ENCODE results near the gene SLC2A8.

SLC2A8 gene

GRCh38 chr9:127406799-127407491 lies 10.0 kb downstream of the SLC2A8 start:
- TF ChIP-seq, protein P1, sequence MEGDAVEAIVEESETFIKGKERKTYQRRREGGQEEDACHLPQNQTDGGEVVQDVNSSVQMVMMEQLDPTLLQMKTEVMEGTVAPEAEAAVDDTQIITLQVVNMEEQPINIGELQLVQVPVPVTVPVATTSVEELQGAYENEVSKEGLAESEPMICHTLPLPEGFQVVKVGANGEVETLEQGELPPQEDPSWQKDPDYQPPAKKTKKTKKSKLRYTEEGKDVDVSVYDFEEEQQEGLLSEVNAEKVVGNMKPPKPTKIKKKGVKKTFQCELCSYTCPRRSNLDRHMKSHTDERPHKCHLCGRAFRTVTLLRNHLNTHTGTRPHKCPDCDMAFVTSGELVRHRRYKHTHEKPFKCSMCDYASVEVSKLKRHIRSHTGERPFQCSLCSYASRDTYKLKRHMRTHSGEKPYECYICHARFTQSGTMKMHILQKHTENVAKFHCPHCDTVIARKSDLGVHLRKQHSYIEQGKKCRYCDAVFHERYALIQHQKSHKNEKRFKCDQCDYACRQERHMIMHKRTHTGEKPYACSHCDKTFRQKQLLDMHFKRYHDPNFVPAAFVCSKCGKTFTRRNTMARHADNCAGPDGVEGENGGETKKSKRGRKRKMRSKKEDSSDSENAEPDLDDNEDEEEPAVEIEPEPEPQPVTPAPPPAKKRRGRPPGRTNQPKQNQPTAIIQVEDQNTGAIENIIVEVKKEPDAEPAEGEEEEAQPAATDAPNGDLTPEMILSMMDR (IDR thresholded peaks at IDR 0.05; ENCODE audit: insufficient read depth, low read depth, low read length, missing control alignments): no peak
- no peak overlapping the region for H3K4me3 ChIP-seq (ENCODE audit: low read depth, low read length)
- no peak for DNase-seq (ENCODE audit: low read depth)

GRCh38 chr9:127407492-127407843 lies 10.5 kb downstream of the SLC2A8 start:
- TF ChIP-seq, protein P1 (IDR thresholded peaks at IDR 0.05; ENCODE audit: insufficient read depth, low read depth, low read length, missing control alignments): no peak
- H3K4me3 ChIP-seq (ENCODE audit: low read depth, low read length): no peak overlapping the region
- no peak for DNase-seq (ENCODE audit: low read depth)

- TF ChIP-seq, protein P1 (IDR thresholded peaks at IDR 0.05; ENCODE audit: insufficient read depth, low read depth, low read length, missing control alignments): no peak
- DNase-seq (ENCODE audit: low read depth): no peak
- H3K4me3 ChIP-seq (ENCODE audit: low read depth, low read length): no peak overlapping the region
Observed at GRCh38 chr9:127411122-127411521, 14.2 kb downstream of the SLC2A8 start.

DNA sequence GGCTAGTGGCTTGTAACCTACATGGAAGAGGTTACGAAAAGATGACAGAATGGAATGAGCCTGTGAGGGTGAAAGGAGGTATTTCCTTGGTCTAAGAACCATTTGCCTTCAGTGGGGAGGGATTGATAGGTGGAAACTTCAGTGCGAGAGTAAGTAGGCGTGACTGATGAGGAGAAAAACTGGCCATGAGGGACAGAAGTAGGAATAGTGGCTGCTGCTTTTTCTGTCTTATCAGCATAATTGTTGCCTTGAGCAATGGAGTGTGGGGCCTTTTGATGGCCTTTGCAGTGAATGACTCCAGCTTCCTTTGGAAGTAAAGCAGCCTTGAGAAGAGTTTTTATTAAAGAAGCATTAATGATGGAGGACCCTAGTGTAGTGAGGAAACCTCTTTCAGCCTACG lies 18.2 kb downstream of the SLC2A8 start:
- TF ChIP-seq, protein P1 (IDR thresholded peaks at IDR 0.05; ENCODE audit: insufficient read depth, low read depth, low read length, missing control alignments): no peak
- H3K4me3 ChIP-seq (ENCODE audit: low read depth, low read length): no peak overlapping the region
- DNase-seq (ENCODE audit: low read depth): no peak

GRCh38 chr9:127415657-127416056 lies 18.7 kb downstream of the SLC2A8 start:
- TF ChIP-seq, protein P1 (IDR thresholded peaks at IDR 0.05; ENCODE audit: insufficient read depth, low read depth, low read length, missing control alignments): no peak
- DNase-seq (ENCODE audit: low read depth): no peak
- no peak overlapping the region for H3K4me3 ChIP-seq (ENCODE audit: low read depth, low read length)

DNA sequence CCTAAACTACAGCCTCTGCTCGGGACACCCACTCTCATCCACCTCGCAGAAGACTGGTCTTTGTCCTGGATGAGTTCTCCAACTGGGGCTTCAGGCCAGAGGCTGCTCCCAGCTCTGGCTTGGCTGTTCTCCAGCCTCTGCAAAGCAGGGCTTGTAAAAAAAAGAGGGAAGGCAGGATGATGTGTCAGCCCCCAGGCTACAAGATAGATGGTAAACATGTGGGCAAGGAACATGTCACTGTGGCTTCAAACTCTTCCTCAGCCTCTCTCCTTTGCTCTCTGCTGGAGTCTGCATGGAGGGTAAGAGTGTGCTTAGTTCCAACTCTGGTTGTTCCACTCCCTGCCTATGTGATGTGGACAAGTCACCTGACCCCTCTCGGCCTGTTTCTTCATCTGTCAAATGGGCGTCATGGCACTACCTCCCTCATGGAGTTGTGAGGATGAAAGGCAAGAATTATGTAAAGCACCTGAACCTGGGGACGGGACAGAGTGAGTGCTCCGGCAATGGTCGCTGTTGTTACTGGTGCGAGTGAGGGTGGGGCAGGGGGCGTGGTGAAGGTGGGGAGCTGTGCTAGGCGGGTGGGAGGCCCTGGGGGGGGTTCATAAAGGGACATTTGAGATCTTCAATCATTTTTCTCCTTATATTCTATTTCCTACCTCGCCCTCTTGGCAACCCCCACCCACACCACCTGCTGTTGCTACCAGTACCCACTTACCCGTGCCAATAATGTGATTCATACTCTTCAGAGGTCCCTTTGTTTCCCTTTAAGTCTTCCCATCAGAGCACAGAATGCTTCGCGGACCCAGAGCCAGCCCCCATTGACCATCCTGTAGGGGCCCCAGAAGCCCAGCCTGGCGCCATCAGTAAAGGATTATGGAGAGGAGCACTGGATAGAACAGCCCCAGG lies 20.4 kb downstream of the SLC2A8 start:
- TF ChIP-seq, protein P1 (IDR thresholded peaks at IDR 0.05; ENCODE audit: insufficient read depth, low read depth, low read length, missing control alignments): no peak
- H3K4me3 ChIP-seq (ENCODE audit: low read depth, low read length): no peak overlapping the region
- no peak for DNase-seq (ENCODE audit: low read depth)

Measured in GM12865 (cell line).